WERI-Rb-1 (cell line): Measurements from ENCODE around the gene MICAL3.

Experiments
- DNase-seq: peaks from one replicate; pipeline ENCODE4 v3.0.0-alpha.2; 2020
- H3K27ac ChIP-seq: fragments of 250-450 bp; sonication (Bioruptor Pico); 2 replicates; pipeline ENCODE4 v1.5.1; 2020; ENCODE audit warnings: mild to moderate bottlenecking, moderate library complexity
- H3K27me3 ChIP-seq: fragments of 250-450 bp; sonication (Bioruptor Pico); 2 replicates; pipeline ENCODE4 v1.5.1; 2021; ENCODE audit warnings: mild to moderate bottlenecking, low read depth, moderate library complexity; ENCODE audit not compliant: insufficient read depth, severe bottlenecking
- H3K36me3 ChIP-seq: fragments of 250-450 bp; sonication (Bioruptor Pico); 2 replicates; pipeline ENCODE4 v1.5.1; 2020; ENCODE audit warnings: mild to moderate bottlenecking, moderate library complexity
- H3K4me3 ChIP-seq: 2 replicates; pipeline ENCODE4 v1.5.1; 2011; ENCODE audit warnings: low read depth, mild to moderate bottlenecking, control low read depth, low read length
- H3K9me3 ChIP-seq: fragments of 250-450 bp; sonication (Bioruptor Pico); 2 replicates; pipeline ENCODE4 v1.5.1; 2021; ENCODE audit warnings: mild to moderate bottlenecking, moderate library complexity; ENCODE audit not compliant: severe bottlenecking
- CTCF ChIP-seq: IDR thresholded peaks from 2 replicates; pipeline ENCODE4 v1.5.1; 2011; ENCODE audit warnings: low read depth, mild to moderate bottlenecking, control low read depth, inconsistent platforms, low read length

The MICAL3 gene

GRCh38 chr22:17817511-17818065 is 206.8 kb downstream of the MICAL3 start:
- no peak for TF ChIP-seq CTCF
- Histone ChIP-seq H3K9me3 (no peaks in the 10 kb centered on the region), H3K27me3 (no peaks in the 10 kb centered on the region), H3K27ac (no peak overlapping the region), H3K4me3 (no peak overlapping the region), H3K36me3 (peaks cover 5% of the 10 kb centered on the region; the same call in 1 of the 2 replicates)
- no peak for DNase-seq

DNA sequence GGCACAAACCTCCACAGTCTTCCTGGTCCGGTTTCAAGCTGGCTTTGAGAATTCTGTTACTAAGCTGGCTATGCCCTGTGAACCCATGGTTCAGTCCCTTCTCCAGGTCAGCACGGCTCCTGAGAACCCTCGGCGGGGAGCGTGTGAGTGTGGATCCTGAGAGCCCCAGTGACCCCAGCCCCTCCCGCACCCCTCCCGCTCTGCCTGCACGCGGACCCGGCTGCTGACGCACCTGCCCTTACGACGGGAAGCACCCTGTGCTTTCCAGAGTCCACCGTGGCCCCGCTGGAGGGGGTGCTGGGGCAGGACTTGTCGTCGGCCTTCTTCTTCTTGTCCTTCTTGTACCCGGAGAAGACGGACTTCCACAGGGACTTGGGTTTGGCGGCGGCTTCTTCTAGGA is 207.3 kb downstream of the MICAL3 start:
- no peak overlapping the region for H3K27ac ChIP-seq
- H3K4me3 ChIP-seq: no peak overlapping the region
- H3K27me3 ChIP-seq: no peaks in the 10 kb centered on the region
- no peak for DNase-seq
- H3K9me3 ChIP-seq: no peaks in the 10 kb centered on the region
- peaks cover 5% of the 10 kb centered on the region; the same call in 1 of the 2 replicates for H3K36me3 ChIP-seq
- no peak for TF ChIP-seq CTCF

DNA sequence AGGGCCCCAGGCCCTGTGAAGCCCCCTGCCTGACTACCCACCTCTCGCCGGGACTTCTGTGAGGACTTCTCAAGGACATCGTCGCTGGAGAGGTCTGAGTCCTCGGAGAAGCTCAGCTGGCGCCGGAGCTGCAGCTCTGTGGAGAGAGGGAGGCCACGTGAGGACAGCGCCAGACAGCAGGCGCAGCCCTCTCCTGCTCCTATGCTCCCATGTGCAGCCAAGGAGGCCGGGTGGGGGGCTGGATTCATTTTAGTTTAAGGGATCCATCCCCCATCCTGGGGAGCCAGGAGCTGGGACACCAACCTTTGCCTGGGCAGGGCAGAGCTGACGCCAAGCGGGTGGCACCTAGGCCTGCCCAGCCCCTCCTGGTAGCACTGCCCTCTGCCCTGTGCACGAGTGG is 207.7 kb downstream of the MICAL3 start:
- no peak overlapping the region for H3K4me3 ChIP-seq
- peaks cover 5% of the 10 kb centered on the region; the same call in 1 of the 2 replicates for H3K36me3 ChIP-seq
- no peak for DNase-seq
- no peak for TF ChIP-seq CTCF
- H3K9me3 ChIP-seq: no peaks in the 10 kb centered on the region
- no peaks in the 10 kb centered on the region for H3K27me3 ChIP-seq
- H3K27ac ChIP-seq: no peak overlapping the region

DNA sequence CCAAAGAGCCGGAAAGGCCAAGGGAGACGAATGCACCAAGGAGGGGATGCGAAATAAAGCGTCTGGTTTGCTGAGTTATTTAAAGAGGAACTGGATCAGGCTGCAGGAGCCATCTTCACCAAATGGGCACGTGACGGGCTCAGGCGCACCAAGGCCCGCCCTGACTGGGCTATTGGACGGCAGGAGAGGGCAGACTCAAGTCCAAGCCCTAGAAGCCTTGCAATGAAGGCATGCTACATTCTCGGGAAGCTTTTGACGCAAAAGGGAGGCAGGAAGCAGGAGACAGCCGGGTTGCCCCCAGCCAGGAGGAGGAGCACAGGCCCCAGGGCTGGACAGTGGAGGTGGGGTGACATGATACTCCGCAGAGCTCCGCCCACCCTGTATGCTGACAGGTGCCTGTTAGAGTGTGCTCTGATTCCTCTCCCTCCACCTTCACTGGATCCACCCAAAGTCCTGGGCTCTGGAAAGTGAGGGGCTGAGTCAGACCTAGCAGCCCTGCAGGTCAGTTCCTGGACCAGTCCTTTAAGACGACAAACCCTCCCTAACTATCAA is 208.6 kb downstream of the MICAL3 start:
- TF ChIP-seq CTCF: no peak
- no peak for DNase-seq
- Histone ChIP-seq H3K4me3 (no peak overlapping the region), H3K36me3 (peaks cover 5% of the 10 kb centered on the region; the same call in 1 of the 2 replicates), H3K9me3 (no peaks in the 10 kb centered on the region), H3K27me3 (no peaks in the 10 kb centered on the region), H3K27ac (no peak overlapping the region)

DNA sequence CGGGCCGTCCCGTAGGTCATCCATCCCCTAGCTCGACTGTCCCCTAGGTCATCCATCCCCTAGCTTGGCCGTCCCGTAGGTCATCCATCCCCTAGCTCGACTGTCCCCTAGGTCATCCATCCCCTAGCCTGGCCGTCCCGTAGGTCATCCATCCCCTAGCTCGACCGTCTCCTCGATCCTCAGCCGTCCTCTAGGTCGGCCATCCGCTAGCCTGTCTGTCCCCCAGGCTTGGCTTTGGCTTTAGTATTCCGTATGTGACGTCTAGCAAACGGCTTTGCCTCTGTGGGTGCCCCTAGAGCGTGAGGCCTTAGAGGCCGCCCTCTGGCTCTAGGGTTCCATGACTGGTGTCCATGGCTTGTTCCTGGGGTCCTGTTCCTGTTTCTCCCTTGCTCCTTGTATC is 209.5 kb downstream of the MICAL3 start:
- Histone ChIP-seq H3K9me3 (no peaks in the 10 kb centered on the region), H3K4me3 (no peak overlapping the region), H3K27ac (no peak overlapping the region), H3K27me3 (no peaks in the 10 kb centered on the region), H3K36me3 (peaks cover 8% of the 10 kb centered on the region; the same call in 1 of the 2 replicates)
- TF ChIP-seq CTCF: no peak
- DNase-seq: no peak

- no peak for DNase-seq
- H3K27ac ChIP-seq: no peak overlapping the region
- H3K36me3 ChIP-seq: peaks cover 8% of the 10 kb centered on the region
- H3K27me3 ChIP-seq: no peaks in the 10 kb centered on the region
- no peaks in the 10 kb centered on the region for H3K9me3 ChIP-seq
- no peak for TF ChIP-seq CTCF
- H3K4me3 ChIP-seq: no peak overlapping the region
Observed at GRCh38 chr22:17814084-17814483, 210.3 kb downstream of the MICAL3 start.
